CD4-positive, alpha-beta T cell (primary cell): ENCODE results near the gene SLC25A20. TPM values are rescaled to one million over a fixed set of nuclear protein-coding genes. Genes with fewer than 3 reads are reported as not detected.

Source experiments
- ATAC-seq: fragments of 200-7000 bp; cut with Tn5 transposase; one replicate; pipeline ENCODE4 v1.10.0; 2022; ENCODE audit warnings: mild to moderate bottlenecking; ENCODE audit not compliant: poor library complexity
- CTCF ChIA-PET: fragments of 350-600 bp; sonication (Branson Sonifier 250); formaldehyde crosslinking; loops from one replicate; lab custom pipeline; 2021; ENCODE audit warnings: antibody characterized with exemption, inconsistent platforms; lab: Charles Lee
- POLR2A ChIA-PET: fragments of 350-600 bp; sonication (Branson Sonifier 250); formaldehyde crosslinking; loops from one replicate; lab custom pipeline; 2021; ENCODE audit warnings: antibody characterized with exemption, inconsistent platforms; lab: Charles Lee
- DNase-seq, 14 experiments: peaks; one replicate each; pipeline ENCODE4 v3.0.0-alpha.2; 2013 to 2020; ENCODE audit warnings: mixed read lengths in 2 of 14
- H3K27ac ChIP-seq, 2 donors: one replicate each; pipeline versions ENCODE4 v1.5.1 to v1.7.0; 2013; ENCODE audit warnings: low read length in 2 of 2, low read depth in 1 of 2, mild to moderate bottlenecking in 1 of 2
- H3K27me3 ChIP-seq, 2 experiments: 1 replicate in 1 of 2; 2 replicates in 1 of 2; pipeline versions ENCODE4 v1.6.1 to v1.7.0; 2013; ENCODE audit warnings: low read length in 2 of 2, control low read depth in 1 of 2, mild to moderate bottlenecking in 1 of 2, moderate library complexity in 1 of 2; ENCODE audit not compliant: insufficient read depth in 2 of 2, control insufficient read depth in 1 of 2
- H3K36me3 ChIP-seq: one replicate; pipeline ENCODE4 v1.6.1; 2013; ENCODE audit warnings: low read length, control low read depth; ENCODE audit not compliant: insufficient read depth
- H3K4me1 ChIP-seq: one replicate; pipeline ENCODE4 v1.6.1; 2013; ENCODE audit warnings: low read length, control low read depth; ENCODE audit not compliant: insufficient read depth
- H3K4me3 ChIP-seq: one replicate; pipeline ENCODE4 v1.5.1; 2013; ENCODE audit warnings: mild to moderate bottlenecking, low read length, moderate library complexity
- H3K9me3 ChIP-seq, 2 experiments: 1 replicate in 1 of 2; 2 replicates in 1 of 2; pipeline versions ENCODE4 v1.6.1 to v1.7.0; 2013; ENCODE audit warnings: low read length in 2 of 2, mild to moderate bottlenecking in 2 of 2, control low read depth in 1 of 2, moderate library complexity in 1 of 2; ENCODE audit not compliant: control insufficient read depth in 1 of 2, insufficient read depth in 1 of 2
- H3K27ac Mint-ChIP-seq: one replicate; pipeline ENCODE4 v1.8.0; 2020; ENCODE audit warnings: mixed read lengths
- H3K27me3 Mint-ChIP-seq: one replicate; pipeline ENCODE4 v1.8.0; 2021; ENCODE audit warnings: mixed read lengths
- H3K36me3 Mint-ChIP-seq: one replicate; pipeline ENCODE4 v1.8.0; 2021; ENCODE audit warnings: low read depth, mixed read lengths
- H3K4me1 Mint-ChIP-seq: one replicate; pipeline ENCODE4 v1.8.0; 2021; ENCODE audit warnings: low read depth, mixed read lengths
- H3K4me3 Mint-ChIP-seq: one replicate; pipeline ENCODE4 v1.8.0; 2020; ENCODE audit warnings: mild to moderate bottlenecking, mixed read lengths
- H3K9me3 Mint-ChIP-seq: one replicate; pipeline ENCODE4 v1.8.0; 2020; ENCODE audit warnings: mixed read lengths
- intact Hi-C, 2 experiments: fragments of 100-400 bp; cut with DNase I in 1 of 2; cut with micrococcal nuclease in 1 of 2; formaldehyde crosslinking; loops; one replicate each; pipeline versions ENCODE4 v1.15.1 to v1.9.0; 2023 to 2025; cut with DNase I, micrococcal nuclease
- total RNA-seq, 174 experiments: library from RNA in 2 of 174; stranded (reverse) in 2 of 174; gene quantifications; one replicate each; pipeline ENCODE4 v1.2.3 and lab custom pipeline; 2021 to 2026
- TF ChIP-seq, protein P1 (sequence below): fragments of 200-600 bp; IDR thresholded peaks from one replicate; pipeline ENCODE4 v1.8.0; 2022; ENCODE audit warnings: antibody characterized with exemption, mild to moderate bottlenecking

The SLC25A20 gene
- total RNA-seq, 2 experiments from 2014 or later = 0.41 to 0.78 TPM

DNA sequence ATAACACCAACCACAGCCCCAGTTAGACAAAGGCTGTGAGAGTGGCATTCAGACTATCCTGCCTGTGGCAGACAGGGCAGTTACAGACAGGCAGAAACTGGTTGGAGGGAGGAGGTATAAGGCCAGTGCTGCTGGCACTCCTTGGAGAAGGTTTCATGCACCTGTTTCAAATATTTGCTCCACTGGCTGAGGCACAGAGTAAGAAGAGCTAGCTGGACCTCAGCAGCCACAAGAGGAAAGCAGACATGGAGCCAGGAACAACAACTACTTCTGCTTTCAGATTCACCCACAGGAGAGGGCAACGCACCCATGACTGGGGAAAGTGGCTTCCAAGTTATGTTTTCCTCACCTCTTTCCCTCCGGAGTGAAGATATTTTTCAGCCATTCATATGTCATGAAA, 39.5 kb downstream of the SLC25A20 start:
- H3K36me3 Mint-ChIP-seq = peaks cover 44% of the 10 kb centered on the region
- CTCF ChIA-PET = no interaction called here
- no peaks in the 10 kb centered on the region for H3K4me1 ChIP-seq
- no peaks in the 10 kb centered on the region for H3K9me3 ChIP-seq
- DNase-seq = no peak
- H3K27me3 ChIP-seq = no peaks in the 10 kb centered on the region
- H3K9me3 Mint-ChIP-seq = no peaks in the 10 kb centered on the region
- H3K4me1 Mint-ChIP-seq = no peaks in the 10 kb centered on the region
- no peak overlapping the region for H3K27ac ChIP-seq
- POLR2A ChIA-PET = interaction anchor here (0.6 kb wide), 1 partner anchor 585 kb away, joined by 4 read pairs; no protein-coding TSS in a partner anchor
- H3K27ac Mint-ChIP-seq = no peak overlapping the region
- intact Hi-C loops = no loop called here
- no peaks in the 10 kb centered on the region for H3K27me3 Mint-ChIP-seq
- no peak overlapping the region for H3K4me3 Mint-ChIP-seq
- ATAC-seq = no peak
- TF ChIP-seq, protein P1, sequence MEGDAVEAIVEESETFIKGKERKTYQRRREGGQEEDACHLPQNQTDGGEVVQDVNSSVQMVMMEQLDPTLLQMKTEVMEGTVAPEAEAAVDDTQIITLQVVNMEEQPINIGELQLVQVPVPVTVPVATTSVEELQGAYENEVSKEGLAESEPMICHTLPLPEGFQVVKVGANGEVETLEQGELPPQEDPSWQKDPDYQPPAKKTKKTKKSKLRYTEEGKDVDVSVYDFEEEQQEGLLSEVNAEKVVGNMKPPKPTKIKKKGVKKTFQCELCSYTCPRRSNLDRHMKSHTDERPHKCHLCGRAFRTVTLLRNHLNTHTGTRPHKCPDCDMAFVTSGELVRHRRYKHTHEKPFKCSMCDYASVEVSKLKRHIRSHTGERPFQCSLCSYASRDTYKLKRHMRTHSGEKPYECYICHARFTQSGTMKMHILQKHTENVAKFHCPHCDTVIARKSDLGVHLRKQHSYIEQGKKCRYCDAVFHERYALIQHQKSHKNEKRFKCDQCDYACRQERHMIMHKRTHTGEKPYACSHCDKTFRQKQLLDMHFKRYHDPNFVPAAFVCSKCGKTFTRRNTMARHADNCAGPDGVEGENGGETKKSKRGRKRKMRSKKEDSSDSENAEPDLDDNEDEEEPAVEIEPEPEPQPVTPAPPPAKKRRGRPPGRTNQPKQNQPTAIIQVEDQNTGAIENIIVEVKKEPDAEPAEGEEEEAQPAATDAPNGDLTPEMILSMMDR = no peak
- H3K4me3 ChIP-seq = no peak overlapping the region
- peaks cover 45% of the 10 kb centered on the region for H3K36me3 ChIP-seq

DNA sequence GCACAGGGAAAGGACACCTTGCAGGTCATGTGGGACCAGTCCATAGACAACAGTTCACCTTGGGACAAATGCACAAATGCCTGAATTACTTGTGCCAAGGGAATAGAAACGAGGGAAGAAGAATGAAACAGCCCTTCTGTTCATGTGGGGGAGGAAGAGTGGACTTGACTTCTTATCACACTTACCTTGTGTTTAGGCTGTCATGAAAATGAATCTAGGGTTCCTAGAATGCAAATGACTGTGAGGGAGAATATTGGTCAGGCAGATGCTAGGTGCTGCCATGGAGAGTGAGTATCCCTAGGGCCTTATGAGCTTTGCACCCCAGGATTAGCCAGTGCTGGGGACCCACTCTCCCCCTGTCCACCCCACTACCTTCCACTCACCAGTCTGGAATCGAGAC, 40.0 kb downstream of the SLC25A20 start:
- CTCF ChIA-PET = no interaction called here
- no peaks in the 10 kb centered on the region for H3K4me1 ChIP-seq
- no peak for DNase-seq
- Mint-ChIP-seq H3K27me3 (no peaks in the 10 kb centered on the region), H3K9me3 (no peaks in the 10 kb centered on the region), H3K4me3 (no peak overlapping the region), H3K27ac (no peak overlapping the region), H3K36me3 (peaks cover 44% of the 10 kb centered on the region), H3K4me1 (no peaks in the 10 kb centered on the region)
- H3K27ac ChIP-seq = no peak overlapping the region
- POLR2A ChIA-PET = interaction anchor here (0.7 kb wide), 1 partner anchor 12 kb away, joined by 3 read pairs; no protein-coding TSS in a partner anchor
- ATAC-seq = no peak
- no peak overlapping the region for H3K4me3 ChIP-seq
- TF ChIP-seq, protein P1 = no peak
- H3K9me3 ChIP-seq = no peaks in the 10 kb centered on the region
- intact Hi-C loops = no loop called here
- H3K36me3 ChIP-seq = peaks cover 45% of the 10 kb centered on the region
- H3K27me3 ChIP-seq = no peaks in the 10 kb centered on the region

DNA sequence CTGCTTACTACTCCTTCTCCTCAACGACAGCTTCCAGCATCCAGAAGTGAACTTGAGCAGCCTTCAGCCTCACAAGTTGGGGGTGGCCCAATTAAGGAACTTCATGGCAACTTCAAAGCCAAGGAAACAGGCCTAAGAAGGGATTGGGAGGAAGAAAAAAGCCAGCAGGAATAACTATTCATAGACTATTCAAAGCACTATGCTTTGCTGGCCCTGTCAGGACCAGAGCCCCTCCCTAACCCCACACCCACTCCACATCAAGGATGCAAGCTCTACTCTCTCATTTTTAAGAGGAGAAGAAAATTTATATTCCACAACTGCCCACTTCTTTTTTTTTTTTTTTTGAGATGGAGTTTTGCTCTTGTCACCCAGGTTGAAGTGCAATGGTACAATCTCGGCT, 41.0 kb downstream of the SLC25A20 start:
- Mint-ChIP-seq H3K9me3 (no peaks in the 10 kb centered on the region), H3K4me3 (no peak overlapping the region), H3K27ac (no peak overlapping the region), H3K4me1 (no peaks in the 10 kb centered on the region), H3K27me3 (no peaks in the 10 kb centered on the region), H3K36me3 (peaks cover 43% of the 10 kb centered on the region)
- ATAC-seq (no peak), DNase-seq (no peak)
- Histone ChIP-seq H3K27me3 (no peaks in the 10 kb centered on the region), H3K4me1 (no peaks in the 10 kb centered on the region), H3K36me3 (peaks cover 45% of the 10 kb centered on the region), H3K27ac (no peak overlapping the region), H3K4me3 (no peak overlapping the region), H3K9me3 (no peaks in the 10 kb centered on the region)
- TF ChIP-seq, protein P1 = no peak
- ChIA-PET POLR2A (interaction anchor here (0.6 to 0.7 kb wide), 2 partner anchors 119 to 235 kb away, joined by 3 to 5 read pairs; no protein-coding TSS in a partner anchor), CTCF (no interaction called here)
- intact Hi-C loops = no loop called here
